PC-9 (cell line): ENCODE measurements around the gene CCBE1. TPM values are rescaled to one million over a fixed set of nuclear protein-coding genes. Genes with fewer than 3 reads are reported as not detected.

Source experiments
- BruUV-seq: library from RNA; stranded (reverse); fragments of 400-500 nt; replicated peaks from 2 replicates; lab custom pipeline; 2021; lab: Mats Ljungman, UMichigan
- CTCF ChIA-PET: fragments of 300-600 bp; sonication (Branson Sonifier 250); formaldehyde crosslinking; loops from one replicate; lab custom pipeline; 2022; ENCODE audit warnings: antibody characterized with exemption; lab: Charles Lee
- POLR2A ChIA-PET: fragments of 300-600 bp; sonication (Branson Sonifier 250); formaldehyde crosslinking; loops from one replicate; lab custom pipeline; 2022; ENCODE audit warnings: antibody characterized with exemption; ENCODE audit not compliant: unreplicated experiment; lab: Charles Lee
- DNase-seq, 2 experiments: peaks; one replicate each; pipeline versions ENCODE4 v3.0.0 to v3.0.0-alpha.2; 2015 to 2022; ENCODE audit warnings: mixed read lengths in 1 of 2
- H2AFZ ChIP-seq: fragments of 200-600 bp; sonication (generic); 2 replicates; pipeline ENCODE4 v1.8.1; 2017; ENCODE audit warnings: antibody characterized with exemption
- H3F3A ChIP-seq: fragments of 200-600 bp; sonication (generic); 2 replicates; pipeline ENCODE4 v1.8.1; 2017; ENCODE audit warnings: antibody characterized with exemption, mild to moderate bottlenecking, low read depth; ENCODE audit not compliant: insufficient read depth
- H3K27ac ChIP-seq: fragments of 200-600 bp; sonication (generic); 2 replicates; pipeline ENCODE4 v1.6.1; 2016; ENCODE audit warnings: mixed run types
- H3K27me3 ChIP-seq: fragments of 200-600 bp; sonication (generic); 2 replicates; pipeline ENCODE4 v1.6.1; 2016; ENCODE audit warnings: low read depth, mixed run types; ENCODE audit not compliant: insufficient read depth
- H3K36me3 ChIP-seq: fragments of 200-600 bp; sonication (generic); 2 replicates; pipeline ENCODE4 v1.6.1; 2016; ENCODE audit warnings: low read depth, mixed run types
- H3K4me1 ChIP-seq: fragments of 200-600 bp; sonication (generic); replicated peaks from 2 replicates; pipeline ENCODE4 v1.6.1; 2016; ENCODE audit warnings: mixed run types; ENCODE audit not compliant: insufficient read depth
- H3K4me2 ChIP-seq: fragments of 200-600 bp; sonication (generic); 2 replicates; pipeline ENCODE4 v1.6.1; 2017; ENCODE audit warnings: mixed run types
- H3K4me3 ChIP-seq: fragments of 200-600 bp; sonication (generic); 2 replicates; pipeline ENCODE4 v1.6.1; 2016; ENCODE audit warnings: mixed run types
- H3K79me2 ChIP-seq: fragments of 200-600 bp; sonication (generic); 2 replicates; pipeline ENCODE4 v1.6.1; 2017; ENCODE audit warnings: low read depth, mixed run types
- H3K9me2 ChIP-seq: fragments of 200-600 bp; sonication (generic); 2 replicates; pipeline ENCODE4 v1.8.1; 2017; ENCODE audit warnings: mild to moderate bottlenecking; ENCODE audit not compliant: insufficient read depth
- H3K9me3 ChIP-seq: fragments of 200-600 bp; sonication (generic); 2 replicates; pipeline ENCODE4 v1.8.1; 2016; ENCODE audit warnings: low read depth; ENCODE audit not compliant: insufficient read depth
- H4K20me1 ChIP-seq: fragments of 200-600 bp; sonication (generic); 2 replicates; pipeline ENCODE4 v1.8.1; 2017; ENCODE audit not compliant: insufficient read depth
- CTCF ChIP-seq: fragments of 200-600 bp; sonication (generic); conservative IDR thresholded peaks from 2 replicates; pipeline ENCODE4 v1.6.1; 2017; ENCODE audit warnings: mixed run types, antibody characterized with exemption, mild to moderate bottlenecking, moderate library complexity
- EZH2 ChIP-seq: fragments of 200-600 bp; sonication (generic); IDR thresholded peaks from 2 replicates; pipeline ENCODE4 v1.8.0; 2017; ENCODE audit warnings: antibody characterized with exemption, low read depth
- intact Hi-C: fragments of 100-400 bp; cut with micrococcal nuclease; formaldehyde crosslinking; loops from one replicate; pipeline ENCODE4 v1.10.0; 2022; ENCODE audit not compliant: unreplicated experiment
- total RNA-seq: library from RNA; stranded (reverse); gene quantifications from 2 replicates; pipeline ENCODE4 v1.2.3, GENCODE V29; 2021

The CCBE1 gene
- total RNA-seq, 1 experiment from 2014 or later, result 5.8 TPM

- ChIA-PET POLR2A (no interaction called here), CTCF (no interaction called here)
- H3K36me3 ChIP-seq, result no peaks in the 10 kb centered on the region
- intact Hi-C loops, result no loop called here
- H3K27ac ChIP-seq, result no peak overlapping the region
- no peaks in the 10 kb centered on the region for H3K27me3 ChIP-seq
- TF ChIP-seq CTCF (no peak), EZH2 (no peak)
- H3K79me2 ChIP-seq, result no peaks in the 10 kb centered on the region
- no TSS peak for BruUV-seq
- no peaks in the 10 kb centered on the region for H3K9me3 ChIP-seq
- H3F3A ChIP-seq, result no peaks in the 10 kb centered on the region
- H3K4me2 ChIP-seq, result no peak overlapping the region
- no peak overlapping the region for H3K4me3 ChIP-seq
- no peaks in the 10 kb centered on the region for H3K9me2 ChIP-seq
- no peak overlapping the region for H2AFZ ChIP-seq
- no peaks in the 10 kb centered on the region for H3K4me1 ChIP-seq
- DNase-seq, result no peak
- H4K20me1 ChIP-seq, result no peaks in the 10 kb centered on the region
Observed at GRCh38 chr18:59686260-59686659, 11.0 kb downstream of the CCBE1 start.

GRCh38 chr18:59685501-59685900, 11.7 kb downstream of the CCBE1 start:
- CTCF ChIA-PET, result no interaction called here

GRCh38 chr18:59684777-59685176, 12.4 kb downstream of the CCBE1 start:
- no peak overlapping the region for H2AFZ ChIP-seq
- H3K4me3 ChIP-seq, result no peak overlapping the region
- TF ChIP-seq EZH2 (no peak), CTCF (no peak)
- H3K4me2 ChIP-seq, result no peak overlapping the region
- POLR2A ChIA-PET, result no interaction called here
- intact Hi-C loops, result no loop called here
- H3K27ac ChIP-seq, result no peak overlapping the region
- no peaks in the 10 kb centered on the region for H4K20me1 ChIP-seq
- H3K36me3 ChIP-seq, result no peaks in the 10 kb centered on the region
- H3K9me3 ChIP-seq, result no peaks in the 10 kb centered on the region
- no peaks in the 10 kb centered on the region for H3F3A ChIP-seq
- no peaks in the 10 kb centered on the region for H3K4me1 ChIP-seq
- H3K9me2 ChIP-seq, result no peaks in the 10 kb centered on the region
- no peaks in the 10 kb centered on the region for H3K79me2 ChIP-seq
- DNase-seq, result no peak
- CTCF ChIA-PET, result no interaction called here
- no peaks in the 10 kb centered on the region for H3K27me3 ChIP-seq
- BruUV-seq, result no TSS peak

More at GRCh38 chr18:59685501-59685900, 11.7 kb downstream of the CCBE1 start:
- Histone ChIP-seq H3K9me3 (no peaks in the 10 kb centered on the region), H3K4me1 (no peaks in the 10 kb centered on the region), H3K27ac (no peak overlapping the region), H4K20me1 (no peaks in the 10 kb centered on the region), H3K4me2 (no peak overlapping the region), H3F3A (no peaks in the 10 kb centered on the region), H2AFZ (no peak overlapping the region), H3K36me3 (no peaks in the 10 kb centered on the region), H3K79me2 (no peaks in the 10 kb centered on the region), H3K9me2 (no peaks in the 10 kb centered on the region), H3K27me3 (no peaks in the 10 kb centered on the region), H3K4me3 (no peak overlapping the region)
- POLR2A ChIA-PET, result no interaction called here
- no peak for DNase-seq
- no peak for TF ChIP-seq CTCF
- TF ChIP-seq EZH2, result no peak
- intact Hi-C loops, result no loop called here
- no TSS peak for BruUV-seq
